ENCODE results near the gene SLC1A1.
"Not testable (repeated sequence)": the region's sequence is repeated elsewhere in the genome, so short reads cannot be mapped to it uniquely, and the experiment has no call there.

Gene SLC1A1

GRCh38 chr9:4541856-4542255, 51.6 kb downstream of the SLC1A1 start:
- DNase-seq (ENCODE audit: low read depth), result no peak

GRCh38 chr9:4544714-4545113, 54.4 kb downstream of the SLC1A1 start:
- DNase-seq (ENCODE audit: low read depth), result not testable (repeated sequence)

GRCh38 chr9:4547016-4547415, 56.7 kb downstream of the SLC1A1 start:
- DNase-seq (ENCODE audit: low read depth), result no peak

DNA sequence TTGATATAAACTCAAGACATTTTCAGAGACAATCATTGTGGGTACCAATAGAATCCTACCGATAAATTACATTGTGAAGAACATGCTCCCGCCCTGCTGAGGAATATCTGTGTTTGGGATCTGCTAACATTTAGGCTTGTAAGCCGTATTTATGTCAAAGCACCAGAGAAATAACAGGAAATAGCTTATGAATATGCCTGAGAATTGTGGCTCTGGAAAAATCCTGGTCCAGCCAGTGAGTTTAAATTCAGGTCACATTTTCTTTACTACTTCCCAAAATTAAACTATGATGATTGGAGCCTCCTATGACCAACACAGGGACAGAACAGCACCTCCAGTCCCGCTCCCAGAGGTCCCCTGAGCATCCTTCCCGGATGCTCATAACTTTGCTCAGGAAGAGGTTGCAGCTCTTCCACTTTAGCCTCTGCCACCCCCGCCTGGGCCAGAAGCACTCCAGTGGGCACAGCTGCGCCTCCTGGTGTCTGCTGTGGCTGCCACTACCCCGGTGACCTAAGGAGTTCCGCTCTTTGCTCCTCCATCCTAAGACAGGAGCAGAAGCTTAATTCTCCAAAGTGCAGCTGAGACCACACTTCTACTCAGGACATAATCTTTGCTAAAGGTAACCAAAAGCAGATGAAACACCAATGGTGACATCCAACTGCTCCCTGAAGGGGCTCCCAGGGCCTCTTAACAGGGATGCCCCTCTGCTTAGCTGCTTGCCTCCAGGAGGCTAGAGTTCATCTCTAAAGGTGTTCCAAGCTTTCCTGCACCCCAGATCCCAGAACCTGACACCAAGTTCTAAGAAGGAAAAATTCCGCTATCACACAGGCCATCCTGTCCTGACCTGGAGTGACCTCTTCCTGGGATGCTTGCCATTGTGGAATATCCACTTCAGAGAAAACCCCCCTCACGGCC, 58.8 kb downstream of the SLC1A1 start:
- no peak for DNase-seq (ENCODE audit: low read depth)

DNA sequence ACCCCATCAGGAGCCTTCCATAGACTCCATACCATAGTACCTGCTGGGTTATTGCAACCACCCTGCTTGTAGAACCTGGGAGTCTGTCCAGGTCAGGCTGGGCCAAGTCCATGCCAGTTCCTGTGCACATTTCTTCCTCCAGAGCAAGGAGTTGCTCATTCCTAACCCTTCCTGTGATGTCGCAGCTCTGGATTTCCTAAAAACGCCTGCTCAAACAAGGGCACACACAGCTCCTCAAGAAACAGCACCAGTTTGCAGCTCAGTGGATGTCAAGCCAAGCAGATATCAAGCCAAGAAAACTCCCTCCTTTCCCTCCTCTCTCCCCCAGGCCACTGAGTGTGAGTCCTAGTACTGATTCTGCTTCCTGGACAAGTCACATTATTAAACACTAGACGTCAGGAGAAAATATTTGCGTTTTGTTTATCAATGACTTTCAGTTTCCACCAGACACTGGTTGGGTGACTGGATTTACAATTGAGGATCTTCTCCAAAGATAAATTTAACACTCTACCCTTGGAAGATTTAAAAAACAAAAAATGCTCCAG, 59.6 kb downstream of the SLC1A1 start:
- DNase-seq (ENCODE audit: low read depth), result no peak

DNA sequence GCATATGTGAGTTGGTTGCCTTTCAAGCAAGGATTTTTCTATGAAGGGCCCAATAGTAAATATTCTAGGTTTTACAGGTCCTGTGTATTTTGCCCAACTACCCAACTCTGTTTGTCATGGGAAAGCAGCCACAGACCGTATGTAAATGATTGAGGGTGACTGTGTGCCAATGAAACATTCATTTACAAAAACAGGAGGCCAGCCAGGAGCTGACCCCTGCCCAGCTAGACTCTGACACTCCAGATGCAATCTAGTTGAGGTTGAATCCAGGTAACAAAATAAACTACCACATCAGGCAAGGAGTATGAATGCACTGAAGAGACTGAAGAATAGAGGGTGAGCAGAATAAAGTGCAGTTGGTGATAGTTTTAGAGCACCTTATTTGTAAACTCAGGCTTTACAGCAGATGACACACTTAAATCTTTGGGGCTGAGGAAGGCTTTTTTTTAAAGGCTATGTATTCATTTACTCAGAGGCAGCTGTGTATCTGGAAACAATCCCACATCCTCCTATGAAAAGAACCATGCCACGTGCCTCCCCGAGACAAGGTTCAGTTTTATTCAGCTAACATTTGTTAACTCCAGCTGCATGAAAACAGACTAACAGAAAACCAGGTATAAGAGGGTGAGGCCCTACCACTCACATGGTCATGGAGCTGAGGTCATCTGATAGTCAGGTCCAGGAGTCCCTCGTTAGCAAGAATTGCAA, 60.7 kb downstream of the SLC1A1 start:
- DNase-seq (ENCODE audit: low read depth), result no peak

GRCh38 chr9:4553951-4554381, 63.7 kb downstream of the SLC1A1 start:
- no peak for DNase-seq (ENCODE audit: low read depth)

- DNase-seq (ENCODE audit: low read depth), result no peak
Observed at GRCh38 chr9:4555236-4555635, 65.0 kb downstream of the SLC1A1 start.

DNA sequence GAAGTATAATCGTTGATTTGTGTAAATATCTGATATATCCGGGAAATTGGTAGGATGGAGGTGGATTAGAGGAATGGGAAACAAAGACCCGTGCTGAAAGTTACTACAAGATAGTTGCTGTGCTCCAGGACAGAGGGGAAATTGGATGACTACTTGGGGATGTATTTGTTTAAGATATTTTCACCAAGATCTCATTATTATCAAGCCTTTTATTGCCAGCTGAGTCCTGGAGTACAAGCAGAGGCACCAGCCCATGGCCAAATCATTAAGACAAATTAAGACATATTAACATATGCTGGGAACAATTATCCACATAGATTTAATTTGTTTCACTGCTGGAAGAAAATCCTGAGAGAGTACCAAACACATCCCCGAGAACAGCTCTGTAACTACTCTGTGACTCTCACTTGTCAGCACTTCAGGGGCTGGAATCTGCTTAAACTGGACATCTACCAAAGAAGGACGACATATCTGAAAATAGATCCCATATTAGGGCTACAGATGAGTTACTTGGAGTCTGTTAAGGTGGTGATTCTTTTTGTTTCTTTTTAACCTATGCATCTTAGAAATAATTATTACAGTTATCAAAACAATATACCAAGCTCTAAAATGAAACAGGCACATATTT, 68.2 kb downstream of the SLC1A1 start:
- DNase-seq (ENCODE audit: low read depth), result no peak

- no peak for DNase-seq (ENCODE audit: low read depth)
Observed at GRCh38 chr9:4559261-4560182, 69.3 kb downstream of the SLC1A1 start.

DNA sequence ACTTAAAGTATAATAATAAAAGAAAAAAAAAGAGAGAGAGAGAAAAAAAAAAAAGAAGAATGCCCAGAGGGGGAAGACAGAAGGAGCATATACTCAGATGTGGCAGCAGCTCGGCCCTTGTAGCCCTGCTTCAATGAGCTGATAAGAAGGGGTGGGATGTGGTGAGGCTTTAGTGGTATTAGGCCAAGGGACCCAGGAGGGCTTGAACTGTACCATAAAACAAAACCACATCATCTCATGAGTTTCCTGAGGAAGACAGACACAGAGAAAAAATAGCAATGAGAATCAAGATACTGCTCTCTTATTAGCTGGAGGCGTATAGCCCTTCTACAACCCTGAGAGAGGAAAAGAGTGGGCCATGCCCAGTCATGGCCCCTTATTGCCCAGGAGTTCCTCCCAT, 72.8 kb downstream of the SLC1A1 start:
- DNase-seq (ENCODE audit: low read depth), result no peak

- DNase-seq (ENCODE audit: low read depth), result no peak
Observed at GRCh38 chr9:4566806-4567205, 76.5 kb downstream of the SLC1A1 start.

- no peak for DNase-seq (ENCODE audit: low read depth)
Observed at GRCh38 chr9:4567601-4568000, 77.3 kb downstream of the SLC1A1 start.

GRCh38 chr9:4569101-4569500, 78.8 kb downstream of the SLC1A1 start:
- DNase-seq (ENCODE audit: low read depth), result no peak

DNA sequence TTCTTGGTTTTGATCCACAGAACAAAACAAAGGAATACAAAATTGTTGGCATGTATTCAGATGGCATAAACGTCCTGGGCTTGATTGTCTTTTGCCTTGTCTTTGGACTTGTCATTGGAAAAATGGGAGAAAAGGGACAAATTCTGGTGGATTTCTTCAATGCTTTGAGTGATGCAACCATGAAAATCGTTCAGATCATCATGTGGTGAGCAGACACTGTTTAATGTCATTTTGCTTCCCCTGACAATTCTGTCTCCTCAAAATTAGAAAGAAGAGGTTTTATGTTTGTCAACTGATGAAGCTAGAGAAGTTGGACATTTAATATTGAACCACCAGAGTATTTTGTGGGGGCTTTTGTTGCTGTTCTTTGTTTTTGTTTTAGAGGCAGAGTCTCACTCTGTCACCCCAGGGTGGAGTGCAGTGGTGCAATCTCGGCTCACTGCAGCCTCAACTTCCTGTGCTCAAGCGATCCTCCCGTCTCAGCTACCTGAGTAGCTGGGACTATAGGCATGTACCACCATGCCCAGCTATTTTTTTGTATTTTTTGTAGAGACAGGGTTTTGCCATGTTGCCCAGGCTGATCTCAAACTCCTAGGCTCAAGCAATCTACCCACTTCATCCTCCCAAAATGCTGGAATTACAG, 82.0 kb downstream of the SLC1A1 start:
- DNase-seq (ENCODE audit: low read depth), result no peak

DNA sequence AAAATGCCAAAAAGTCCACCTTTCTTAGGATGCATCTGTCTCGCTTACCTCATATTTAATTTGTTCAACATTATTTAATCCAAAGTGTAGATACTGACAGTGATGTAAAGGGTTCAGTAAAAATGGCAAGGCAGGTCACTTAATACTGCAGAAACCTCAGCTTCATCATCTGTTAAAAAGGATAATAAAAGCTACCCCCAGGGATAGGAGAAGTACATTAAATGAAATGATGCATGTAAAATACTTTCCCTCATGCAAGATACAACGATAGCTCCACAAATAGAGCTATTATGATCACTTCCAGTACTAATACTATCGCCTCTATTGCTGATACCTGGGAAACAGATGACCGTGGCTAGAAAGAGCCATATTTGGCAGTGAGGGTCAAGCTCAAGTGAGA, 82.9 kb downstream of the SLC1A1 start:
- no peak for DNase-seq (ENCODE audit: low read depth)

DNA sequence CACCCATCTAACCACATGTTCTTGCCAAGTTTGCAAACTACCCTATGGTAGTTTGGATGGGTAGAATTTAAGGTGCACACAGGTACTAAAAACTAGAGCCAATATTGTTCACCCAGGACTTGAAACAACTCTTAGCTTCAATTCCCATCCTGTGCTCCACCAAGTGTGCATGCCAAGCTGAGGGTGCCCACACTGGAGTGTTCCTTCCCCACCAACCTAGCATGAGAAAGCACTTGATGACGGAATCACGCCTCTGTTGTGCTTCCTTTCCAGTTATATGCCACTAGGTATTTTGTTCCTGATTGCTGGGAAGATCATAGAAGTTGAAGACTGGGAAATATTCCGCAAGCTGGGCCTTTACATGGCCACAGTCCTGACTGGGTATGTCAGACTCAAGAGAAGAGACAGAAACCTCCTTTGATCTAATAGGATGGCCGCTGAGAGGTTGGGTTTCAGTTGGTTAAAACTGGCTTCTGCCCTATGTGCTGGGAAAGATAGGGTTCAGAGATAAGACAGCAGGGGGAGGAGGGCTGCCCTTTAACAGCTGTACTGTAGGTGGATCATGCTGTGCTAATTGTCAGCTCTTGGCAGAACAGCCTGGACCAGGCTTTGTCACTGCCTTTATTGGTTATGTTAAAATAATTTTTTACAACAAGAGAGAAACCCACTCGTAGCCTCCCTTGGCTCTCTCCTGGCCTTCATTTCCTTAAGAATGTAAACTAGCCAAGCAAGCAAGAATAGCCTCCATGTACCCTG, 83.5 kb downstream of the SLC1A1 start:
- no peak for DNase-seq (ENCODE audit: low read depth)

- DNase-seq (ENCODE audit: low read depth), result no peak
Observed at GRCh38 chr9:4574657-4575243, 84.5 kb downstream of the SLC1A1 start.

- DNase-seq (ENCODE audit: low read depth), result no peak
Observed at GRCh38 chr9:4575997-4576396, 85.7 kb downstream of the SLC1A1 start.

- no peak for DNase-seq (ENCODE audit: low read depth)
Observed at GRCh38 chr9:4576448-4576847, 86.2 kb downstream of the SLC1A1 start.
